ENCODE measurements around the gene CDC73. TPM values are rescaled to one million over a fixed set of nuclear protein-coding genes. Genes with fewer than 3 reads are reported as not detected.

CDC73 gene
- total RNA-seq, 2 experiments from 2014 or later, result 65.4 to 66.5 TPM

DNA sequence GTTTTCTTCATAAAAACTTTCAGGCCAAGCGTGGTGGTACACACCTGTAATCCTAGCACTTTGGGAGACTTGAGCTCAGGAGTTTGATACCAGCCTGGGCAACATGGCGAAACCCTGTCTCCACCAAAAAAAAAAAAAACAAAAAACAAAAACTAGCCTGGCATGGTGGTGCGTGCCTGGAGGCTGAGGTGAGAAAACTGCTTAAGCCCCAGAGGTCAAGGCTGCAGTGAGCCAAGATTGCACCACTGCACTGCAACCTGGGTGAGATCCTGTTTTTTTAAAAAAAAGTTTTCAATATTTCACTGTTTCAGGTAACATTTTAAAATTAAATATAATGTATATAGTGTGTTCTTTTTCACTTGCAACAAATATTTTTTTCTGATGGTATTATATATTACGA, 78.1 kb downstream of the CDC73 start:
- intact Hi-C loops (cut with DNase I, micrococcal nuclease), result no loop called here
- Mint-ChIP-seq H3K4me1 (ENCODE audit: low read depth) (peaks cover 53% of the 10 kb centered on the region), H3K36me3 (ENCODE audit: low read depth) (peaks cover 72% of the 10 kb centered on the region), H3K9me3 (no peaks in the 10 kb centered on the region), H3K27ac (no peak overlapping the region), H3K27me3 (no peaks in the 10 kb centered on the region), H3K4me3 (no peak overlapping the region)
- no peak overlapping the region for H3K27ac ChIP-seq (ENCODE audit: low read depth in 1 of 2, low read length in 2 of 2)
- no peaks in the 10 kb centered on the region for H3K36me3 ChIP-seq (ENCODE audit: insufficient read depth, low read length)
- H3K27me3 ChIP-seq (ENCODE audit: control insufficient read depth in 1 of 2, insufficient read depth in 2 of 2, low read length in 2 of 2), result no peaks in the 10 kb centered on the region
- H3K4me1 ChIP-seq (ENCODE audit: insufficient read depth, low read length), result no peaks in the 10 kb centered on the region
- no peak for DNase-seq
- H3K9me3 ChIP-seq (ENCODE audit: control insufficient read depth in 1 of 2, insufficient read depth in 1 of 2, low read length in 2 of 2), result no peaks in the 10 kb centered on the region
- CTCF ChIA-PET, result no interaction called here
- ATAC-seq (ENCODE audit: poor library complexity), result no peak
- TF ChIP-seq CTCF (IDR thresholded peaks at IDR 0.05), result no peak
- POLR2A ChIA-PET, result no interaction called here
- no peak overlapping the region for H3K4me3 ChIP-seq (ENCODE audit: low read length)

GRCh38 chr1:193201021-193201420, 79.2 kb downstream of the CDC73 start:
- CTCF ChIA-PET, result no interaction called here
- Histone ChIP-seq H3K27ac (ENCODE audit: low read depth in 1 of 2, low read length in 2 of 2) (no peak overlapping the region), H3K4me1 (ENCODE audit: insufficient read depth, low read length) (no peaks in the 10 kb centered on the region), H3K27me3 (ENCODE audit: control insufficient read depth in 1 of 2, insufficient read depth in 2 of 2, low read length in 2 of 2) (no peaks in the 10 kb centered on the region), H3K4me3 (ENCODE audit: low read length) (no peak overlapping the region), H3K9me3 (ENCODE audit: control insufficient read depth in 1 of 2, insufficient read depth in 1 of 2, low read length in 2 of 2) (no peaks in the 10 kb centered on the region), H3K36me3 (ENCODE audit: insufficient read depth, low read length) (peaks cover 9% of the 10 kb centered on the region)
- Mint-ChIP-seq H3K4me1 (ENCODE audit: low read depth) (peaks cover 50% of the 10 kb centered on the region), H3K4me3 (no peak overlapping the region), H3K9me3 (peaks cover 4% of the 10 kb centered on the region), H3K27ac (no peak overlapping the region), H3K27me3 (no peaks in the 10 kb centered on the region), H3K36me3 (ENCODE audit: low read depth) (peaks cover 74% of the 10 kb centered on the region)
- intact Hi-C loops (cut with DNase I, micrococcal nuclease), result no loop called here
- TF ChIP-seq CTCF (IDR thresholded peaks at IDR 0.05), result no peak
- POLR2A ChIA-PET, result interaction anchor here (0.9 kb wide), 1 partner anchor 11 kb away, joined by 3 read pairs; no protein-coding TSS in a partner anchor
- DNase-seq (no peak), ATAC-seq (ENCODE audit: poor library complexity) (no peak)

GRCh38 chr1:193210996-193211395, 89.2 kb downstream of the CDC73 start:
- ChIA-PET POLR2A (no interaction called here), CTCF (no interaction called here)
- intact Hi-C loops (cut with DNase I, micrococcal nuclease), result no loop called here
- Mint-ChIP-seq H3K4me3 (no peak overlapping the region), H3K27ac (no peak overlapping the region), H3K36me3 (ENCODE audit: low read depth) (peaks cover 94% of the 10 kb centered on the region), H3K4me1 (ENCODE audit: low read depth) (peaks cover 42% of the 10 kb centered on the region), H3K27me3 (no peaks in the 10 kb centered on the region), H3K9me3 (peaks cover 7% of the 10 kb centered on the region)
- ATAC-seq (ENCODE audit: poor library complexity), result no peak
- TF ChIP-seq CTCF (IDR thresholded peaks at IDR 0.05), result no peak
- no peaks in the 10 kb centered on the region for H3K27me3 ChIP-seq (ENCODE audit: control insufficient read depth in 1 of 2, insufficient read depth in 2 of 2, low read length in 2 of 2)
- H3K27ac ChIP-seq (ENCODE audit: low read depth in 1 of 2, low read length in 2 of 2), result no peak overlapping the region
- no peak overlapping the region for H3K4me3 ChIP-seq (ENCODE audit: low read length)
- H3K4me1 ChIP-seq (ENCODE audit: insufficient read depth, low read length), result no peaks in the 10 kb centered on the region
- peaks cover 38% of the 10 kb centered on the region for H3K36me3 ChIP-seq (ENCODE audit: insufficient read depth, low read length)
- H3K9me3 ChIP-seq (ENCODE audit: control insufficient read depth in 1 of 2, insufficient read depth in 1 of 2, low read length in 2 of 2), result peaks cover 4 to 7% of the 10 kb centered on the region in 2 experiments
- no peak for DNase-seq
